GM23338 (cell line): ENCODE measurements around the gene DAGLA. TPM values are rescaled to one million over a fixed set of nuclear protein-coding genes. Genes with fewer than 3 reads are reported as not detected.

Experiments used
- ATAC-seq: fragments of 200-7000 bp; cut with Tn5 transposase; 3 replicates; pipeline ENCODE4 v1.9.1; 2020
- DNase-seq: peaks from one replicate; pipeline ENCODE4 v3.0.0-alpha.2; 2015; ENCODE audit warnings: low spot score
- H2AFZ ChIP-seq: fragments of 200-600 bp; sonication (generic); 2 replicates; pipeline ENCODE4 v1.8.0; 2016; ENCODE audit warnings: antibody characterized with exemption, mild to moderate bottlenecking, moderate library complexity
- H3F3A ChIP-seq: fragments of 200-600 bp; sonication (generic); replicated peaks from 2 replicates; pipeline ENCODE4 v1.8.0; 2017; ENCODE audit warnings: antibody characterized with exemption, mixed run types, low read depth
- H3K27ac ChIP-seq: fragments of 200-600 bp; sonication (generic); 2 replicates; pipeline ENCODE4 v1.6.1; 2016; ENCODE audit warnings: low read depth
- H3K27me3 ChIP-seq: fragments of 200-600 bp; sonication (generic); 2 replicates; pipeline ENCODE4 v1.8.0; 2016; ENCODE audit warnings: mild to moderate bottlenecking, mixed run types, moderate library complexity; ENCODE audit not compliant: insufficient read depth
- H3K36me3 ChIP-seq: fragments of 200-600 bp; sonication (generic); 2 replicates; pipeline ENCODE4 v1.8.0; 2016; ENCODE audit warnings: mild to moderate bottlenecking; ENCODE audit not compliant: insufficient read depth
- H3K4me1 ChIP-seq: fragments of 200-600 bp; sonication (generic); 2 replicates; pipeline ENCODE4 v1.8.0; 2016; ENCODE audit warnings: mild to moderate bottlenecking, moderate library complexity; ENCODE audit not compliant: insufficient read depth
- H3K4me2 ChIP-seq: fragments of 200-600 bp; sonication (generic); 2 replicates; pipeline ENCODE4 v1.7.1; 2017; ENCODE audit warnings: mixed run types
- H3K4me3 ChIP-seq: fragments of 200-600 bp; sonication (generic); 2 replicates; pipeline ENCODE4 v1.6.1; 2016; ENCODE audit warnings: mixed run types
- H3K79me2 ChIP-seq: fragments of 200-600 bp; sonication (generic); replicated peaks from 2 replicates; pipeline ENCODE4 v1.8.0; 2017; ENCODE audit warnings: mild to moderate bottlenecking; ENCODE audit not compliant: insufficient read depth
- H3K9me2 ChIP-seq: fragments of 200-600 bp; sonication (generic); 2 replicates; pipeline ENCODE4 v1.8.0; 2017; ENCODE audit not compliant: insufficient read depth
- H4K20me1 ChIP-seq: fragments of 200-600 bp; sonication (generic); replicated peaks from 2 replicates; pipeline ENCODE4 v1.8.0; 2017; ENCODE audit warnings: mild to moderate bottlenecking; ENCODE audit not compliant: insufficient read depth
- H3K27ac Mint-ChIP-seq: 2 replicates; pipeline ENCODE4 v1.8.0; 2020; ENCODE audit warnings: inconsistent platforms, mild to moderate bottlenecking, moderate library complexity, mixed read lengths
- H3K27me3 Mint-ChIP-seq: 3 replicates; pipeline ENCODE4 v1.8.0; 2022; ENCODE audit warnings: low read depth, mild to moderate bottlenecking, moderate library complexity, mixed read lengths, inconsistent platforms; ENCODE audit not compliant: insufficient read depth, poor library complexity
- H3K36me3 Mint-ChIP-seq: 3 replicates; pipeline ENCODE4 v1.8.0; 2021; ENCODE audit warnings: low read depth, mild to moderate bottlenecking, inconsistent platforms, moderate library complexity, mixed read lengths
- H3K4me1 Mint-ChIP-seq: 3 replicates; pipeline ENCODE4 v1.8.0; 2020; ENCODE audit warnings: mild to moderate bottlenecking, inconsistent platforms, mixed read lengths
- H3K4me3 Mint-ChIP-seq: 3 replicates; pipeline ENCODE4 v1.8.0; 2021; ENCODE audit warnings: moderate library complexity, mild to moderate bottlenecking, inconsistent platforms, mixed read lengths
- H3K9me3 Mint-ChIP-seq: 3 replicates; pipeline ENCODE4 v1.8.0; 2020; ENCODE audit warnings: moderate library complexity, mild to moderate bottlenecking, inconsistent platforms, mixed read lengths
- ZNF331 ChIP-seq: fragments of 250-450 bp; sonication (Bioruptor Pico); IDR thresholded peaks from 2 replicates; pipeline ENCODE4 v1.5.0; 2020; ENCODE audit warnings: low read depth, mild to moderate bottlenecking, moderate library complexity
- polyA plus RNA-seq: library from polyadenylated mRNA; unstranded; fragments of >200 nt; fragmentation: Nextera tagmentation; extraction: Ambion mirVana; gene quantifications from 2 replicates; pipeline ENCODE4 v1.2.1, GENCODE V29; 2016
- total RNA-seq: library from RNA; depleted of rRNA; stranded (reverse); fragments of >200 nt; shearing (Covaris generic); gene quantifications from 2 replicates; pipeline ENCODE4 v1.2.3, GENCODE V29; 2014
- TF ChIP-seq, protein P1 (sequence below), 2 experiments: fragments of 200-600 bp in 1 of 2; sonication (generic) in 1 of 2; conservative IDR thresholded peaks; 2 replicates each; pipeline versions ENCODE4 v1.5.1 to v1.6.1; 2016 to 2017; ENCODE audit warnings: antibody characterized with exemption in 2 of 2, low read depth in 2 of 2, mild to moderate bottlenecking in 2 of 2, moderate library complexity in 1 of 2
- TF ChIP-seq, protein P2 (sequence below): fragments of 250-450 bp; sonication (Bioruptor Pico); IDR thresholded peaks from 2 replicates; pipeline ENCODE4 v1.5.0; 2020; ENCODE audit warnings: mild to moderate bottlenecking, moderate library complexity

Gene DAGLA
- total and polyA plus RNA-seq, 2 experiments from 2014 or later, result 0.55 to 2.5 TPM

DNA sequence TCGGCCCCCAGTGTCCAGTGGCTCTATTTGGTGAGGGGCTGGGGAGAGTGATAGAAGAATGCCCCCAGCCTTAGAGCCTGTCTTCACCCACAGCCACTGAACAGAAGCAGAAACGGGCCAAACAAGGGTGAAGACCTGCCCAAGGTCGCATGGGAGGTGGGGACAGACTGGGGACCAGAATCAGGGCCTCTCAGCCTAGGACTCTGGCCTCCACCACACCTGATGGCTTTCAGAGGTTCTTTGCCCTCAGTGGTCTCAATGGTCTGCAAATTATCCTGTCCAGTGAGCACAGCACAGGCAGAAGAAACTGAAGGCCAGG, 67.7 kb downstream of the DAGLA start:
- no peaks in the 10 kb centered on the region; the same call in 2 of the 3 replicates for H3K36me3 Mint-ChIP-seq
- H3K4me3 Mint-ChIP-seq, result no peak overlapping the region
- H3K4me1 ChIP-seq, result peaks cover 11% of the 10 kb centered on the region
- no peak overlapping the region for H2AFZ ChIP-seq
- peaks cover 3% of the 10 kb centered on the region; the same call in 1 of the 2 replicates for H4K20me1 ChIP-seq
- H3K36me3 ChIP-seq, result no peaks in the 10 kb centered on the region
- peaks cover 15% of the 10 kb centered on the region for H3K4me1 Mint-ChIP-seq
- no peak for DNase-seq
- ATAC-seq, result peak; percentile 1
- peaks cover 4% of the 10 kb centered on the region; the same call in 1 of the 2 replicates for H3F3A ChIP-seq
- no peak overlapping the region for H3K4me2 ChIP-seq
- peaks cover 20% of the 10 kb centered on the region for H3K27me3 Mint-ChIP-seq
- TF ChIP-seq, protein P1, sequence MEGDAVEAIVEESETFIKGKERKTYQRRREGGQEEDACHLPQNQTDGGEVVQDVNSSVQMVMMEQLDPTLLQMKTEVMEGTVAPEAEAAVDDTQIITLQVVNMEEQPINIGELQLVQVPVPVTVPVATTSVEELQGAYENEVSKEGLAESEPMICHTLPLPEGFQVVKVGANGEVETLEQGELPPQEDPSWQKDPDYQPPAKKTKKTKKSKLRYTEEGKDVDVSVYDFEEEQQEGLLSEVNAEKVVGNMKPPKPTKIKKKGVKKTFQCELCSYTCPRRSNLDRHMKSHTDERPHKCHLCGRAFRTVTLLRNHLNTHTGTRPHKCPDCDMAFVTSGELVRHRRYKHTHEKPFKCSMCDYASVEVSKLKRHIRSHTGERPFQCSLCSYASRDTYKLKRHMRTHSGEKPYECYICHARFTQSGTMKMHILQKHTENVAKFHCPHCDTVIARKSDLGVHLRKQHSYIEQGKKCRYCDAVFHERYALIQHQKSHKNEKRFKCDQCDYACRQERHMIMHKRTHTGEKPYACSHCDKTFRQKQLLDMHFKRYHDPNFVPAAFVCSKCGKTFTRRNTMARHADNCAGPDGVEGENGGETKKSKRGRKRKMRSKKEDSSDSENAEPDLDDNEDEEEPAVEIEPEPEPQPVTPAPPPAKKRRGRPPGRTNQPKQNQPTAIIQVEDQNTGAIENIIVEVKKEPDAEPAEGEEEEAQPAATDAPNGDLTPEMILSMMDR (conservative IDR thresholded peaks at IDR 0.05; ENCODE audit: low read depth in 2 of 2), result peak in 1 of 2 experiments; percentile 2; a peak in 1 of 4 replicates
- TF ChIP-seq, protein P2, sequence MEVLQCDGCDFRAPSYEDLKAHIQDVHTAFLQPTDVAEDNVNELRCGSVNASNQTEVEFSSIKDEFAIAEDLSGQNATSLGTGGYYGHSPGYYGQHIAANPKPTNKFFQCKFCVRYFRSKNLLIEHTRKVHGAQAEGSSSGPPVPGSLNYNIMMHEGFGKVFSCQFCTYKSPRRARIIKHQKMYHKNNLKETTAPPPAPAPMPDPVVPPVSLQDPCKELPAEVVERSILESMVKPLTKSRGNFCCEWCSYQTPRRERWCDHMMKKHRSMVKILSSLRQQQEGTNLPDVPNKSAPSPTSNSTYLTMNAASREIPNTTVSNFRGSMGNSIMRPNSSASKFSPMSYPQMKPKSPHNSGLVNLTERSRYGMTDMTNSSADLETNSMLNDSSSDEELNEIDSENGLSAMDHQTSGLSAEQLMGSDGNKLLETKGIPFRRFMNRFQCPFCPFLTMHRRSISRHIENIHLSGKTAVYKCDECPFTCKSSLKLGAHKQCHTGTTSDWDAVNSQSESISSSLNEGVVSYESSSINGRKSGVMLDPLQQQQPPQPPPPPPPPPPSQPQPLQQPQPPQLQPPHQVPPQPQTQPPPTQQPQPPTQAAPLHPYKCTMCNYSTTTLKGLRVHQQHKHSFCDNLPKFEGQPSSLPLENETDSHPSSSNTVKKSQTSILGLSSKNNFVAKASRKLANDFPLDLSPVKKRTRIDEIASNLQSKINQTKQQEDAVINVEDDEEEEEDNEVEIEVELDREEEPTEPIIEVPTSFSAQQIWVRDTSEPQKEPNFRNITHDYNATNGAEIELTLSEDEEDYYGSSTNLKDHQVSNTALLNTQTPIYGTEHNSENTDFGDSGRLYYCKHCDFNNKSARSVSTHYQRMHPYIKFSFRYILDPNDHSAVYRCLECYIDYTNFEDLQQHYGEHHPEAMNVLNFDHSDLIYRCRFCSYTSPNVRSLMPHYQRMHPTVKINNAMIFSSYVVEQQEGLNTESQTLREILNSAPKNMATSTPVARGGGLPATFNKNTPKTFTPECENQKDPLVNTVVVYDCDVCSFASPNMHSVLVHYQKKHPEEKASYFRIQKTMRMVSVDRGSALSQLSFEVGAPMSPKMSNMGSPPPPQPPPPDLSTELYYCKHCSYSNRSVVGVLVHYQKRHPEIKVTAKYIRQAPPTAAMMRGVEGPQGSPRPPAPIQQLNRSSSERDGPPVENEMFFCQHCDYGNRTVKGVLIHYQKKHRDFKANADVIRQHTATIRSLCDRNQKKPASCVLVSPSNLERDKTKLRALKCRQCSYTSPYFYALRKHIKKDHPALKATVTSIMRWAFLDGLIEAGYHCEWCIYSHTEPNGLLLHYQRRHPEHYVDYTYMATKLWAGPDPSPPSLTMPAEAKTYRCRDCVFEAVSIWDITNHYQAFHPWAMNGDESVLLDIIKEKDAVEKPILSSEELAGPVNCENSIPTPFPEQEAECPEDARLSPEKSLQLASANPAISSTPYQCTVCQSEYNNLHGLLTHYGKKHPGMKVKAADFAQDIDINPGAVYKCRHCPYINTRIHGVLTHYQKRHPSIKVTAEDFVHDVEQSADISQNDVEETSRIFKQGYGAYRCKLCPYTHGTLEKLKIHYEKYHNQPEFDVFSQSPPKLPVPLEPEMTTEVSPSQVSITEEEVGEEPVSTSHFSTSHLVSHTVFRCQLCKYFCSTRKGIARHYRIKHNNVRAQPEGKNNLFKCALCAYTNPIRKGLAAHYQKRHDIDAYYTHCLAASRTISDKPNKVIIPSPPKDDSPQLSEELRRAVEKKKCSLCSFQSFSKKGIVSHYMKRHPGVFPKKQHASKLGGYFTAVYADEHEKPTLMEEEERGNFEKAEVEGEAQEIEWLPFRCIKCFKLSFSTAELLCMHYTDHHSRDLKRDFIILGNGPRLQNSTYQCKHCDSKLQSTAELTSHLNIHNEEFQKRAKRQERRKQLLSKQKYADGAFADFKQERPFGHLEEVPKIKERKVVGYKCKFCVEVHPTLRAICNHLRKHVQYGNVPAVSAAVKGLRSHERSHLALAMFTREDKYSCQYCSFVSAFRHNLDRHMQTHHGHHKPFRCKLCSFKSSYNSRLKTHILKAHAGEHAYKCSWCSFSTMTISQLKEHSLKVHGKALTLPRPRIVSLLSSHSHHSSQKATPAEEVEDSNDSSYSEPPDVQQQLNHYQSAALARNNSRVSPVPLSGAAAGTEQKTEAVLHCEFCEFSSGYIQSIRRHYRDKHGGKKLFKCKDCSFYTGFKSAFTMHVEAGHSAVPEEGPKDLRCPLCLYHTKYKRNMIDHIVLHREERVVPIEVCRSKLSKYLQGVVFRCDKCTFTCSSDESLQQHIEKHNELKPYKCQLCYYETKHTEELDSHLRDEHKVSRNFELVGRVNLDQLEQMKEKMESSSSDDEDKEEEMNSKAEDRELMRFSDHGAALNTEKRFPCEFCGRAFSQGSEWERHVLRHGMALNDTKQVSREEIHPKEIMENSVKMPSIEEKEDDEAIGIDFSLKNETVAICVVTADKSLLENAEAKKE (CRISPR knock-in tag), result no peak
- no peak for TF ChIP-seq ZNF331 (CRISPR knock-in tag)
- H3K9me3 Mint-ChIP-seq, result no peaks in the 10 kb centered on the region
- peaks cover 18% of the 10 kb centered on the region for H3K27me3 ChIP-seq
- H3K27ac Mint-ChIP-seq, result no peak overlapping the region
- H3K9me2 ChIP-seq, result no peaks in the 10 kb centered on the region
- no peak overlapping the region for H3K27ac ChIP-seq
- H3K79me2 ChIP-seq, result no peaks in the 10 kb centered on the region
- H3K4me3 ChIP-seq, result no peak overlapping the region
